ENCODE data around the gene LRFN5. TPM values are rescaled to one million over a fixed set of nuclear protein-coding genes. Genes with fewer than 3 reads are reported as not detected.

The LRFN5 gene
- total and polyA plus RNA-seq, 2 experiments from 2014 or later, result 0.54 TPM

DNA sequence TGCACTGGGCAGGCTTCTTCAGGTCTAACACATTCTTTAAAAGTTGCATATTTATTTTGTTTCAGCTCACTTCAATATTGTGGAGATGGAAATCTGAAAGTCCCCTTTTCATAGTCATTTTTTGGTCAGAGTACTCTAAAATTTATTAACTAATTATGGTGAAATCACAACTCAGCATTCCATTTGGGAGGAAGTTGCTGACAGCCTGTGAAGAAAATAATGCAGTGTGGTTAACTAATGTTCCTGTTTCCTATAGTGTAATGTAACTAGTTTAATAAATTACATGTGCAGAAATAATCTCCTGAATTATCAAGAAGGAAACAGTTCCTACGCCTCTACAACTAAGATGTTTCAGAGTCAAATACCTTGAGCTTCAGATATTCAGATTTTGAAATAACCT is 17.1 kb downstream of the LRFN5 start:
- no peaks in the 10 kb centered on the region for H3K9me2 ChIP-seq (ENCODE audit: insufficient read depth)
- H3K9me3 ChIP-seq (ENCODE audit: low read depth), result no peaks in the 10 kb centered on the region
- DNase-seq, result no peak
- no peak overlapping the region for H3K9ac ChIP-seq
- H3K79me2 ChIP-seq (ENCODE audit: insufficient read depth), result no peaks in the 10 kb centered on the region
- H3K27ac ChIP-seq, result no peak overlapping the region
- H4K20me1 ChIP-seq (ENCODE audit: insufficient read depth), result no peaks in the 10 kb centered on the region
- WGBS, 2 experiments (ENCODE audit: low coverage in 1 of 2, low lambda C conversion rate in 2 of 2, missing lambda C conversion rate in 2 of 2), result 39 to 40% methylated on average over 1 of the region's 1 CpG
- no peaks in the 10 kb centered on the region for H3K36me3 ChIP-seq (ENCODE audit: low read depth)
- no peaks in the 10 kb centered on the region for H3K27me3 ChIP-seq (replicated peaks; ENCODE audit: insufficient read depth)
- in situ Hi-C loops (cut with MboI), result no loop called here
- H2AFZ ChIP-seq, result no peak overlapping the region
- H3F3A ChIP-seq (ENCODE audit: insufficient read depth), result no peaks in the 10 kb centered on the region
- 0 out of 2 replicates have a peak, but pooled peaks cover 9% of the 10 kb centered on the region for H3K4me1 ChIP-seq (ENCODE audit: insufficient read depth)
- TF ChIP-seq EZH2 (IDR thresholded peaks at IDR 0.05; ENCODE audit: insufficient read depth, poor library complexity, severe bottlenecking) (no peak), EZH2phosphoT487 (IDR thresholded peaks at IDR 0.05; ENCODE audit: insufficient read depth, low read depth) (no peak)
- H3K4me2 ChIP-seq (ENCODE audit: unreplicated experiment), result no peak overlapping the region
- no peak overlapping the region for H3K4me3 ChIP-seq

DNA sequence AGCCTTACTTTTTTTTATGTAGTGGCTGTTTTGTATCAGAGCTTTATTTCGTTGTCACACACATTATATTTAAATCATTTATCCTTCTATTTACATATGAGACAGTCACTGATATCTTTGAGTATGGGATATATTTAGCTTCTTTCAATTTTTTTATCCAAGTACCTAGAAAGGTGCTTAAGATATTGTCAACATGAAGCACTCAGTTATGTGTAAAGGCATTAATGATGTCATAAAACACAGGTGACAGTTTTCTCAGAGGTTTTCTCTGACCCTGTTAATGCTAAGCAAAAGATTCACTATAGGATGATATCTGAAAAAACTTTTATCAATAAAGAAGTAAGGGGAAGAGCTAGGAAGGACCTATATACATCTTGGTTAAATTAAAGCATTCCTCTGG is 23.2 kb downstream of the LRFN5 start:
- Histone ChIP-seq H3K27me3 (replicated peaks; ENCODE audit: insufficient read depth) (no peaks in the 10 kb centered on the region), H3K36me3 (ENCODE audit: low read depth) (no peaks in the 10 kb centered on the region), H3K4me1 (ENCODE audit: insufficient read depth) (peaks cover 5% of the 10 kb centered on the region; the same call in 1 of the 2 replicates), H3K9me3 (ENCODE audit: low read depth) (no peaks in the 10 kb centered on the region), H3K79me2 (ENCODE audit: insufficient read depth) (no peaks in the 10 kb centered on the region), H3K4me2 (ENCODE audit: unreplicated experiment) (no peak overlapping the region), H3K9me2 (ENCODE audit: insufficient read depth) (no peaks in the 10 kb centered on the region), H3K4me3 (no peak overlapping the region), H3K27ac (no peak overlapping the region), H3K9ac (no peak overlapping the region), H3F3A (ENCODE audit: insufficient read depth) (no peaks in the 10 kb centered on the region), H4K20me1 (ENCODE audit: insufficient read depth) (no peaks in the 10 kb centered on the region), H2AFZ (no peak overlapping the region)
- in situ Hi-C loops (cut with MboI), result no loop called here
- DNase-seq, result no peak
- TF ChIP-seq EZH2phosphoT487 (IDR thresholded peaks at IDR 0.05; ENCODE audit: insufficient read depth, low read depth) (no peak), EZH2 (IDR thresholded peaks at IDR 0.05; ENCODE audit: insufficient read depth, poor library complexity, severe bottlenecking) (no peak)
- WGBS, 2 experiments (ENCODE audit: low coverage in 1 of 2, low lambda C conversion rate in 2 of 2, missing lambda C conversion rate in 2 of 2), result 53 to 62% methylated on average over 1 of the region's 1 CpG

DNA sequence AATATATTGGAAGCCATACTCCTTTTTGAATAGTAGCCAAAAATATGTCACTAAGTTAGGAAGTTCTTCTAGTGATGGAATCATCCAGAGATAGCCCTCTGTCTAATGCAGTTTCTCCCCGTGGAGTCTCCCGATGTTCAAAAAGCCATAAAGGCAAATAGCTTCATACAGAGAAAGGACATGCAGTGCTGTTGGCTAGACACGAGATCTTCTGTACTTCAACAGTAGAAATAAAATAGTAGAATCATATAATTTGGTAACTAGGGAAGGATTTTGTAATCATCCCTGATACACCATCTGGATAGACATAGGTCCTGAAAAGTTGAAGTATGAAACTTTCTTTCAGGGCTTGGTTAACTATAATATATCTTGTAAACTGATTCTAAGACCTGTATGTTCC is 27.6 kb downstream of the LRFN5 start:
- in situ Hi-C loops (cut with MboI), result no loop called here
- no peak overlapping the region for H3K4me3 ChIP-seq
- peaks cover 23% of the 10 kb centered on the region for H3K4me1 ChIP-seq (ENCODE audit: insufficient read depth)
- TF ChIP-seq EZH2 (IDR thresholded peaks at IDR 0.05; ENCODE audit: insufficient read depth, poor library complexity, severe bottlenecking), result no peak
- TF ChIP-seq EZH2phosphoT487 (IDR thresholded peaks at IDR 0.05; ENCODE audit: insufficient read depth, low read depth), result no peak
- H3K9ac ChIP-seq, result no peak overlapping the region
- no peaks in the 10 kb centered on the region for H3K79me2 ChIP-seq (ENCODE audit: insufficient read depth)
- WGBS, 2 experiments (ENCODE audit: low coverage in 1 of 2, low lambda C conversion rate in 2 of 2, missing lambda C conversion rate in 2 of 2), result 7 to 8% methylated on average over 3 of the region's 3 CpGs
- no peaks in the 10 kb centered on the region for H3K27me3 ChIP-seq (replicated peaks; ENCODE audit: insufficient read depth)
- peak overlapping the region; percentile 29 for H3K4me2 ChIP-seq (ENCODE audit: unreplicated experiment)
- H2AFZ ChIP-seq, result 0 out of 2 replicates have a peak overlapping the region, but pooled peaks have one; percentile 42
- DNase-seq, result peak; percentile 15
- H3K9me3 ChIP-seq (ENCODE audit: low read depth), result no peaks in the 10 kb centered on the region
- H3K36me3 ChIP-seq (ENCODE audit: low read depth), result no peaks in the 10 kb centered on the region
- H3K9me2 ChIP-seq (ENCODE audit: insufficient read depth), result no peaks in the 10 kb centered on the region
- 0 out of 2 replicates have a peak, but pooled peaks cover 7% of the 10 kb centered on the region for H3F3A ChIP-seq (ENCODE audit: insufficient read depth)
- H4K20me1 ChIP-seq (ENCODE audit: insufficient read depth), result no peaks in the 10 kb centered on the region
- no peak overlapping the region for H3K27ac ChIP-seq

DNA sequence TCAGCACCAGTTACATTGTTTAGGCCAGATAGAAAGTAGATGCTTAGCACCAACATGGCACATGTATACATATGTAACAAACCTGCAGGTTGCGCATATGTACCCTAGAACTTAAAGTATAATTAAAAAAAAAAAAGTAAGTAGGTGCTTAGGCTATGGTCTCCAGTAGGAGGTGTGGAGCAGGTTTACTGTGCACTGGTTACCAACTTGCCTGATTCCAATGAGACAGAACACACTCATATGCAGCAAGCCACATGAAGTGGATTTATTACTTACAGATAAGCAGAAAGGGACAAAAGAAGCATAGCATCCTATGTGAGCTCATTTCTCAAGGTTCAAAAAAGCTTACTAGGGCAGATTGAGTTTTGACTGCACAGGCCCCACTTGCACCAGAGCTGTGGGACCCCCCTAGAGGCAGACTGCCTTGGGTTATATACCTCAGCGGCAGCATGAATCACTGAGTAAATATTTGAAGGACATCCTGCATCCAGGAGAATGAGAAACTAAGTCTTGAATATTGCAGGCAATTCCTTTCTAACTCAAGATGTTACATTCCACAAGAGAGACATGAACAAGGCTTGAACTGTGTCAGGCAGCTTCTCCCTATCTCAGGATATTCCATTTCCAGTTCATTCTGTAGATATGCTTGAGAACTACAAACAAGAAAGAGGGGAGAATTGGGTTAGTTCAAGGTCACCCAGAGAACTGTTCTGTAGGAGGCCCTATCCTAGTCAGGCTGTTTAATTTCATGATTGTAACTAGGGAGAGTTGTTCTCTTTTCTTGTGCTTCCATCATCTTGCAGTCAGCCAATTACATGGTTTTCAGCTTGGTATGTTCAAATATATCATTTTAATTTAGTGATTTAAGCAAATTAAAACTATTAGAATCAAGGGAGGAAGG is 30.1 kb downstream of the LRFN5 start:
- Histone ChIP-seq H3K9me2 (ENCODE audit: insufficient read depth) (no peaks in the 10 kb centered on the region), H3K79me2 (ENCODE audit: insufficient read depth) (no peaks in the 10 kb centered on the region), H3K27me3 (replicated peaks; ENCODE audit: insufficient read depth) (no peaks in the 10 kb centered on the region), H3K36me3 (ENCODE audit: low read depth) (no peaks in the 10 kb centered on the region), H3K4me2 (ENCODE audit: unreplicated experiment) (peak overlapping the region; percentile 55), H4K20me1 (ENCODE audit: insufficient read depth) (no peaks in the 10 kb centered on the region), H2AFZ (peak overlapping the region; percentile 50; the same call in 1 of the 2 replicates), H3K9me3 (ENCODE audit: low read depth) (no peaks in the 10 kb centered on the region), H3K4me1 (ENCODE audit: insufficient read depth) (peaks cover 23% of the 10 kb centered on the region), H3K4me3 (no peak overlapping the region), H3F3A (ENCODE audit: insufficient read depth) (0 out of 2 replicates have a peak, but pooled peaks cover 7% of the 10 kb centered on the region), H3K27ac (no peak overlapping the region), H3K9ac (no peak overlapping the region)
- DNase-seq, result peak; percentile 7
- WGBS, 2 experiments (ENCODE audit: low coverage in 1 of 2, low lambda C conversion rate in 2 of 2, missing lambda C conversion rate in 2 of 2), result 85 to 87% methylated on average over 2 of the region's 2 CpGs
- no peak for TF ChIP-seq EZH2phosphoT487 (IDR thresholded peaks at IDR 0.05; ENCODE audit: insufficient read depth, low read depth)
- TF ChIP-seq EZH2 (IDR thresholded peaks at IDR 0.05; ENCODE audit: insufficient read depth, poor library complexity, severe bottlenecking), result no peak
- in situ Hi-C loops (cut with MboI), result no loop called here
